Suprapubic skin (tissue), 4 donors: ENCODE results near the gene AP1G2. TPM values are rescaled to one million over a fixed set of nuclear protein-coding genes. Genes with fewer than 3 reads are reported as not detected.

ENCODE experiments used
- DNase-seq, 2 donors: peaks; one replicate each; pipeline ENCODE4 v3.0.0-alpha.2; 2019; ENCODE audit warnings: low spot score in 2 of 2
- H3K27ac ChIP-seq: fragments of 200-600 bp; sonication (generic); one replicate; pipeline ENCODE4 v1.5.1; 2019
- H3K27me3 ChIP-seq: fragments of 200-600 bp; sonication (generic); one replicate; pipeline ENCODE4 v1.5.1; 2019
- H3K36me3 ChIP-seq: fragments of 200-600 bp; sonication (generic); one replicate; pipeline ENCODE4 v1.5.1; 2019
- H3K4me1 ChIP-seq: fragments of 200-600 bp; sonication (generic); one replicate; pipeline ENCODE4 v1.5.1; 2019
- H3K4me3 ChIP-seq: fragments of 200-600 bp; sonication (generic); one replicate; pipeline ENCODE4 v1.5.1; 2019; ENCODE audit warnings: mild to moderate bottlenecking
- H3K9me3 ChIP-seq: fragments of 200-600 bp; sonication (generic); one replicate; pipeline ENCODE4 v1.5.1; 2019
- CTCF ChIP-seq, 2 donors: fragments of 200-600 bp in 1 of 2; fragments of 450-650 bp in 1 of 2; sonication (generic) in 1 of 2; IDR thresholded peaks; one replicate each; pipeline ENCODE4 v1.5.1; 2016 to 2019; ENCODE audit warnings: antibody characterized with exemption in 2 of 2, mild to moderate bottlenecking in 1 of 2, moderate library complexity in 1 of 2
- EP300 ChIP-seq: sonication (generic); formaldehyde crosslinking; IDR thresholded peaks from one replicate; pipeline ENCODE4 v1.6.1; 2017; ENCODE audit warnings: antibody characterized with exemption
- POLR2A ChIP-seq, 2 donors: fragments of 450-650 bp; IDR thresholded peaks; one replicate each; pipeline ENCODE4 v1.6.1; 2017; ENCODE audit warnings: antibody characterized with exemption in 2 of 2, mild to moderate bottlenecking in 2 of 2, moderate library complexity in 2 of 2
- POLR2AphosphoS5 ChIP-seq, 3 donors: sonication (generic); formaldehyde crosslinking; IDR thresholded peaks; one replicate each; pipeline ENCODE4 v1.6.1; 2017; ENCODE audit warnings: antibody characterized with exemption in 3 of 3
- WGBS: methylation state at CpG from one replicate; pipeline ENCODE4 v1.1.5; 2018; 5-methylcytosine and 5-hydroxymethylcytosine counted together
- total RNA-seq, 4 donors: library from RNA; depleted of rRNA; stranded (reverse); fragments of >200 nt; gene quantifications; one replicate each; pipeline ENCODE4 v1.1.0, GENCODE V29; 2016

The AP1G2 gene
- total RNA-seq, 4 donors from 2014 or later: 117 to 415 (median 150) TPM

GRCh38 chr14:23555882-23556699, 11.5 kb downstream of the AP1G2 start, which contains the start of gene THTPA:
THTPA (plus strand) TSS chr14:23556271; CDS start chr14:23556758, 487 bp downstream.
- 2% methylated on average over 26 of the region's 54 CpGs for WGBS
- Histone ChIP-seq H3K27ac (peak within 1 kb of the TSS; percentile 96), H3K4me1 (peaks cover 36% of the 10 kb centered on the region)

GRCh38 chr14:23555533-23555881, 12.1 kb downstream of the AP1G2 start:
- TF ChIP-seq CTCF (IDR thresholded peaks at IDR 0.05) (no peak), EP300 (no peak), POLR2A (IDR thresholded peaks at IDR 0.05) (no peak), POLR2AphosphoS5 (IDR thresholded peaks at IDR 0.05) (no peak)
- Histone ChIP-seq H3K36me3 (peaks cover 26% of the 10 kb centered on the region), H3K27me3 (peaks cover 6% of the 10 kb centered on the region), H3K27ac (peak overlapping the region; percentile 96), H3K4me1 (peaks cover 42% of the 10 kb centered on the region), H3K4me3 (peak overlapping the region; percentile 92), H3K9me3 (no peaks in the 10 kb centered on the region)
- DNase-seq: no peak
- 1% methylated on average over 12 of the region's 14 CpGs for WGBS

More at GRCh38 chr14:23555882-23556699, 11.5 kb downstream of the AP1G2 start, which contains the start of gene THTPA:
- H3K4me3 ChIP-seq: peak within 1 kb of the TSS; percentile 92
- no peak for TF ChIP-seq POLR2A (IDR thresholded peaks at IDR 0.05)
- peak in 1 of 3 donors; percentile 86 for TF ChIP-seq POLR2AphosphoS5 (IDR thresholded peaks at IDR 0.05)
- peaks cover under 1% of the 10 kb centered on the region for H3K27me3 ChIP-seq
- H3K36me3 ChIP-seq: peaks cover 30% of the 10 kb centered on the region
- H3K9me3 ChIP-seq: no peaks in the 10 kb centered on the region
- DNase-seq: peak; percentile 95 to 96

- H3K9me3 ChIP-seq: no peaks in the 10 kb centered on the region
- peaks cover 28% of the 10 kb centered on the region for H3K4me1 ChIP-seq
- WGBS: 1% methylated on average over 49 of the region's 49 CpGs
- H3K27ac ChIP-seq: no peak within 1 kb of the TSS
- TF ChIP-seq CTCF (IDR thresholded peaks at IDR 0.05) (no peak), POLR2A (IDR thresholded peaks at IDR 0.05) (no peak), POLR2AphosphoS5 (IDR thresholded peaks at IDR 0.05) (no peak), EP300 (no peak)
- H3K36me3 ChIP-seq: no peaks in the 10 kb centered on the region
- peak within 1 kb of the TSS; percentile 59 for H3K4me3 ChIP-seq
- peaks cover 7% of the 10 kb centered on the region for H3K27me3 ChIP-seq
- DNase-seq: peak in 1 of 2 donors; percentile 88
These were observed 16.1 kb downstream of the AP1G2 start, which contains the start of gene ZFHX2 for GRCh38 chr14:23551266-23552028. ZFHX2 (minus strand) TSS chr14:23551765; CDS start chr14:23535325, 16,440 bp downstream.

GRCh38 chr14:23550812-23551265, 16.8 kb downstream of the AP1G2 start:
- TF ChIP-seq POLR2A (IDR thresholded peaks at IDR 0.05) (no peak), POLR2AphosphoS5 (IDR thresholded peaks at IDR 0.05) (no peak), EP300 (no peak), CTCF (IDR thresholded peaks at IDR 0.05) (no peak)
- Histone ChIP-seq H3K36me3 (no peaks in the 10 kb centered on the region), H3K27ac (no peak overlapping the region), H3K9me3 (no peaks in the 10 kb centered on the region), H3K27me3 (peaks cover 7% of the 10 kb centered on the region), H3K4me1 (peaks cover 24% of the 10 kb centered on the region), H3K4me3 (peak overlapping the region; percentile 59)
- DNase-seq: no peak
- 2% methylated on average over 26 of the region's 37 CpGs for WGBS

- Histone ChIP-seq H3K36me3 (no peaks in the 10 kb centered on the region), H3K27me3 (peaks cover 7% of the 10 kb centered on the region), H3K9me3 (no peaks in the 10 kb centered on the region), H3K27ac (no peak overlapping the region), H3K4me3 (peak overlapping the region; percentile 59), H3K4me1 (peaks cover 20% of the 10 kb centered on the region)
- 58% methylated on average over 12 of the region's 12 CpGs for whole genome bisulfite sequencing
- TF ChIP-seq EP300 (no peak), POLR2AphosphoS5 (IDR thresholded peaks at IDR 0.05) (no peak), CTCF (IDR thresholded peaks at IDR 0.05) (no peak), POLR2A (IDR thresholded peaks at IDR 0.05) (no peak)
- no peak for DNase-seq
These were observed 17.3 kb downstream of the AP1G2 start for GRCh38 chr14:23550131-23550811.
